Gastrocnemius medialis (tissue), 4 donors: ENCODE data around the gene OR2B2. TPM values are rescaled to one million over a fixed set of nuclear protein-coding genes. Genes with fewer than 3 reads are reported as not detected.
A peak's percentile ranks its signal among the peaks of the same experiment; 100 is the strongest.
"Not testable (repeated sequence)": the region's sequence is repeated elsewhere in the genome, so short reads cannot be mapped to it uniquely, and the experiment has no call there.

ENCODE experiments used
- ATAC-seq, 2 donors: fragments of 150-250 bp; one replicate each; pipeline ENCODE4 v1.9.1; 2016
- DNase-seq, 2 donors: peaks; one replicate each; pipeline ENCODE4 v3.0.0-alpha.2; 2019
- H3K27ac ChIP-seq, 4 donors: fragments of 200-600 bp; sonication (generic); 1 replicate in 1 of 4; 2 replicates in 3 of 4; pipeline ENCODE4 v1.5.1; 2016 to 2018; ENCODE audit warnings: mild to moderate bottlenecking in 2 of 4, moderate library complexity in 1 of 4
- H3K27me3 ChIP-seq, 3 donors: fragments of 200-600 bp; sonication (generic) in 2 of 3; 1 replicate in 1 of 3; 2 replicates in 2 of 3; pipeline versions ENCODE4 v1.5.1 to v1.6.0; 2016 to 2019; ENCODE audit warnings: mild to moderate bottlenecking in 1 of 3, moderate library complexity in 1 of 3
- H3K36me3 ChIP-seq, 2 donors: fragments of 200-600 bp; sonication (generic) in 1 of 2; one replicate each; pipeline ENCODE4 v1.5.1; 2017 to 2018
- H3K4me1 ChIP-seq, 2 donors: fragments of 200-600 bp; sonication (generic) in 1 of 2; one replicate each; pipeline ENCODE4 v1.5.1; 2016 to 2017; ENCODE audit warnings: mild to moderate bottlenecking in 2 of 2
- H3K4me3 ChIP-seq, 4 donors: fragments of 200-600 bp; sonication (generic) in 3 of 4; 1 replicate in 1 of 4; 2 replicates in 3 of 4; pipeline ENCODE4 v1.5.1; 2016 to 2019; ENCODE audit warnings: mild to moderate bottlenecking in 2 of 4
- H3K9me3 ChIP-seq, 3 donors: fragments of 200-600 bp; sonication (generic) in 2 of 3; 1 replicate in 1 of 3; 2 replicates in 2 of 3; pipeline ENCODE4 v1.5.1; 2016 to 2019
- CTCF ChIP-seq, 5 experiments: fragments of 450-650 bp in 3 of 5; fragments of 200-600 bp in 2 of 5; sonication (generic) in 2 of 5; IDR thresholded peaks in 4 of 5; conservative IDR thresholded peaks in 1 of 5; 1 replicate in 4 of 5; 2 replicates in 1 of 5; pipeline ENCODE4 v1.5.1; 2016 to 2019; ENCODE audit warnings: antibody characterized with exemption in 5 of 5, mild to moderate bottlenecking in 3 of 5, moderate library complexity in 3 of 5
- POLR2A ChIP-seq, 2 donors: fragments of 450-650 bp; IDR thresholded peaks; one replicate each; pipeline ENCODE4 v1.6.1; 2017; ENCODE audit warnings: antibody characterized with exemption in 2 of 2, mild to moderate bottlenecking in 2 of 2, moderate library complexity in 2 of 2
- in situ Hi-C, 4 donors: fragments of 200-750 bp; cut with MboI; loops; one replicate each; pipeline versions ENCODE4 v1.15.0 to v1.8.0; 2017; ENCODE audit warnings: low sequenced_read_pairs in 4 of 4
- intact Hi-C: fragments of 100-400 bp; cut with DNase I; formaldehyde crosslinking; loops from one replicate; pipeline ENCODE4 v1.15.1; 2023; ENCODE audit warnings: low total_unique reads
- total RNA-seq, 4 donors: library from RNA; depleted of rRNA; stranded (reverse); fragments of >200 nt; gene quantifications; one replicate each; pipeline versions ENCODE4 v1.1.0 to v1.2.3, GENCODE V29; 2016

OR2B2 gene
- total RNA-seq, 4 donors from 2014 or later: not detected

- in situ Hi-C loops: no loop called here
These were observed 4.2 kb downstream of the OR2B2 start for GRCh38 chr6:27908017-27908416.

GRCh38 chr6:27902335-27903314 is 9.6 kb downstream of the OR2B2 start:
- in situ Hi-C loops: no loop called here
- TF ChIP-seq CTCF (IDR thresholded peaks at IDR 0.05 in 4 of 5, conservative IDR thresholded peaks at IDR 0.05 in 1 of 5): no peak
- TF ChIP-seq POLR2A (IDR thresholded peaks at IDR 0.05): no peak

More at GRCh38 chr6:27908017-27908416, 4.2 kb downstream of the OR2B2 start:
- no peaks in the 10 kb centered on the region for H3K4me1 ChIP-seq
- TF ChIP-seq POLR2A (IDR thresholded peaks at IDR 0.05) (no peak), CTCF (IDR thresholded peaks at IDR 0.05 in 4 of 5, conservative IDR thresholded peaks at IDR 0.05 in 1 of 5) (no peak)
- no peak overlapping the region for H3K27ac ChIP-seq
- H3K9me3 ChIP-seq: no peaks in the 10 kb centered on the region
- ATAC-seq (no peak), DNase-seq (no peak)
- H3K27me3 ChIP-seq: no peaks in the 10 kb centered on the region
- intact Hi-C loops: loop anchor here (10.0 kb wide), 1 partner anchor 177 kb away; the partner anchor contains the start of gene ZNF165
- H3K36me3 ChIP-seq: no peaks in the 10 kb centered on the region
- no peak overlapping the region for H3K4me3 ChIP-seq

GRCh38 chr6:27901801-27902200 is 10.4 kb downstream of the OR2B2 start:
- Histone ChIP-seq H3K27me3 (no peaks in the 10 kb centered on the region), H3K36me3 (no peaks in the 10 kb centered on the region), H3K4me3 (no peak overlapping the region), H3K27ac (no peak overlapping the region), H3K4me1 (no peaks in the 10 kb centered on the region), H3K9me3 (no peaks in the 10 kb centered on the region)
- TF ChIP-seq POLR2A (IDR thresholded peaks at IDR 0.05): no peak
- no peak for TF ChIP-seq CTCF (IDR thresholded peaks at IDR 0.05 in 4 of 5, conservative IDR thresholded peaks at IDR 0.05 in 1 of 5)
- intact Hi-C loops: loop anchor here (2.0 to 10.0 kb wide), 3 partner anchors 63 to 423 kb away; partner anchors contain the start of gene ZNF165
- no peak for DNase-seq
- in situ Hi-C loops: no loop called here
- no peak for ATAC-seq

More at GRCh38 chr6:27902335-27903314, 9.6 kb downstream of the OR2B2 start:
- Histone ChIP-seq H3K36me3 (no peaks in the 10 kb centered on the region), H3K27me3 (no peaks in the 10 kb centered on the region), H3K4me3 (peak overlapping the region; percentile 51 to 60 (median 56)), H3K4me1 (no peaks in the 10 kb centered on the region), H3K27ac (peak overlapping the region; percentile 74 to 82 (median 79)), H3K9me3 (no peaks in the 10 kb centered on the region)
- intact Hi-C loops: loop anchor here (2.0 to 10.0 kb wide), 3 partner anchors 64 to 424 kb away; partner anchors contain the start of gene ZNF165
- peak; percentile 53 to 60 for DNase-seq
- ATAC-seq: peak; percentile 94

GRCh38 chr6:27900197-27900596 is 12.0 kb downstream of the OR2B2 start:
- H3K9me3 ChIP-seq, H3K4me1 ChIP-seq, H3K27me3 ChIP-seq, H3K4me3 ChIP-seq, ATAC-seq, H3K36me3 ChIP-seq, H3K27ac ChIP-seq, DNase-seq, in situ Hi-C loops: not testable (repeated sequence)
- intact Hi-C loops: loop anchor here (10.0 kb wide), 1 partner anchor 185 kb away; the partner anchor contains the start of gene ZNF165

GRCh38 chr6:27899543-27899942 is 12.7 kb downstream of the OR2B2 start:
- no peaks in the 10 kb centered on the region for H3K36me3 ChIP-seq
- no peak overlapping the region for H3K27ac ChIP-seq
- H3K9me3 ChIP-seq: no peaks in the 10 kb centered on the region
- H3K4me3 ChIP-seq: no peak overlapping the region
- DNase-seq: no peak
- no peak for ATAC-seq
- peaks cover 0 to 8% of the 10 kb centered on the region in 2 donors for H3K4me1 ChIP-seq
- in situ Hi-C loops (loop anchor here (5.0 to 25.0 kb wide), 9 partner anchors 127 to 745 kb away; partner anchors contain the start of gene ZNF184 (in 2 of the 4)), intact Hi-C loops (loop anchor here (5.0 to 10.0 kb wide), 2 partner anchors 722 to 1875 kb away; a partner anchor contains a TSS)
- no peaks in the 10 kb centered on the region for H3K27me3 ChIP-seq
- TF ChIP-seq POLR2A (IDR thresholded peaks at IDR 0.05) (no peak), CTCF (IDR thresholded peaks at IDR 0.05 in 4 of 5, conservative IDR thresholded peaks at IDR 0.05 in 1 of 5) (no peak)
